ENCODE results near the gene POLDIP3.

The POLDIP3 gene

GRCh38 chr22:42645341-42645937 is 30.8 kb upstream of the POLDIP3 start:
- H3K4me3 ChIP-seq (ENCODE audit: low read length) = no peak overlapping the region
- no peak for TF ChIP-seq CTCF (IDR thresholded peaks at IDR 0.05; ENCODE audit: insufficient read depth, low read depth, low read length, missing control alignments)
- no peak for DNase-seq (ENCODE audit: low read depth)

GRCh38 chr22:42644422-42645340 is 30.0 kb upstream of the POLDIP3 start:
- DNase-seq (ENCODE audit: low read depth) = no peak
- TF ChIP-seq CTCF (IDR thresholded peaks at IDR 0.05; ENCODE audit: insufficient read depth, low read depth, low read length, missing control alignments) = no peak
- H3K4me3 ChIP-seq (ENCODE audit: low read length) = no peak overlapping the region

- no peak overlapping the region for H3K4me3 ChIP-seq (ENCODE audit: low read length)
- TF ChIP-seq CTCF (IDR thresholded peaks at IDR 0.05; ENCODE audit: insufficient read depth, low read depth, low read length, missing control alignments) = no peak
- no peak for DNase-seq (ENCODE audit: low read depth)
Observed at GRCh38 chr22:42643634-42644421, 29.1 kb upstream of the POLDIP3 start.

GRCh38 chr22:42642806-42643633 is 28.3 kb upstream of the POLDIP3 start:
- TF ChIP-seq CTCF (IDR thresholded peaks at IDR 0.05; ENCODE audit: insufficient read depth, low read depth, low read length, missing control alignments) = no peak
- DNase-seq (ENCODE audit: low read depth) = no peak
- no peak overlapping the region for H3K4me3 ChIP-seq (ENCODE audit: low read length)

GRCh38 chr22:42641801-42642413 is 27.2 kb upstream of the POLDIP3 start:
- DNase-seq (ENCODE audit: low read depth) = no peak
- no peak for TF ChIP-seq CTCF (IDR thresholded peaks at IDR 0.05; ENCODE audit: insufficient read depth, low read depth, low read length, missing control alignments)
- H3K4me3 ChIP-seq (ENCODE audit: low read length) = no peak overlapping the region
